Measurements from ENCODE around the gene PRSS53. TPM values are rescaled to one million over a fixed set of nuclear protein-coding genes. Genes with fewer than 3 reads are reported as not detected.
"Not testable (repeated sequence)": the region's sequence is repeated elsewhere in the genome, so short reads cannot be mapped to it uniquely, and the experiment has no call there.

The PRSS53 gene
- 1.2 TPM for total RNA-seq
- long read RNA-seq = 0 reads

GRCh38 chr16:31088459-31089183 lies at the start of gene PRSS53:
PRSS53 (minus strand) TSS chr16:31088943; CDS start chr16:31088809, 134 bp downstream.
- H3K36me3 ChIP-seq = peaks cover 53% of the 10 kb centered on the region
- TF ChIP-seq CTCF (IDR thresholded peaks at IDR 0.05; ENCODE audit: borderline replicate concordance) = no peak
- no peaks in the 10 kb centered on the region for H3K9me3 ChIP-seq (replicated peaks)
- H3K4me1 ChIP-seq = peaks cover 6% of the 10 kb centered on the region
- intact Hi-C loops (cut with micrococcal nuclease) = no loop called here
- no peak within 1 kb of the TSS for H3K4me3 ChIP-seq
- DNase-seq = no peak
- no peaks in the 10 kb centered on the region for H3K27me3 ChIP-seq (ENCODE audit: low read depth)
- H3K27ac ChIP-seq (replicated peaks) = no peak within 1 kb of the TSS

GRCh38 chr16:31136822-31137499 lies 48.2 kb upstream of the PRSS53 start:
- H3K4me3 ChIP-seq; intact Hi-C loops (cut with micrococcal nuclease); H3K27me3 ChIP-seq (ENCODE audit: low read depth); H3K9me3 ChIP-seq (replicated peaks); H3K27ac ChIP-seq (replicated peaks); DNase-seq: not testable (repeated sequence)
- H3K4me1 ChIP-seq = peaks cover 53% of the 10 kb centered on the region
- peaks cover 14% of the 10 kb centered on the region for H3K36me3 ChIP-seq

GRCh38 chr16:31136287-31136662 lies 47.5 kb upstream of the PRSS53 start:
- H3K36me3 ChIP-seq = peaks cover 21% of the 10 kb centered on the region
- no peaks in the 10 kb centered on the region for H3K27me3 ChIP-seq (ENCODE audit: low read depth)
- H3K4me1 ChIP-seq = peaks cover 46% of the 10 kb centered on the region
- H3K27ac ChIP-seq (replicated peaks) = no peak overlapping the region
- intact Hi-C loops (cut with micrococcal nuclease) = no loop called here
- no peak overlapping the region for H3K4me3 ChIP-seq
- H3K9me3 ChIP-seq (replicated peaks) = no peaks in the 10 kb centered on the region
- DNase-seq = no peak
- no peak for TF ChIP-seq CTCF (IDR thresholded peaks at IDR 0.05; ENCODE audit: borderline replicate concordance)

- peaks cover 41% of the 10 kb centered on the region for H3K4me1 ChIP-seq
- no peak for DNase-seq
- H3K9me3 ChIP-seq (replicated peaks) = no peaks in the 10 kb centered on the region
- H3K27me3 ChIP-seq (ENCODE audit: low read depth) = no peaks in the 10 kb centered on the region
- H3K36me3 ChIP-seq = peaks cover 27% of the 10 kb centered on the region
- TF ChIP-seq CTCF (IDR thresholded peaks at IDR 0.05; ENCODE audit: borderline replicate concordance) = no peak
- no peak within 1 kb of the TSS for H3K4me3 ChIP-seq
- H3K27ac ChIP-seq (replicated peaks) = no peak within 1 kb of the TSS
- intact Hi-C loops (cut with micrococcal nuclease) = no loop called here
Measured at GRCh38 chr16:31135535-31136286, 47.0 kb upstream of the PRSS53 start, which contains the start of gene PRSS8. PRSS8 (minus strand) TSS chr16:31135727; CDS start chr16:31135498, 229 bp downstream.

- DNase-seq = no peak
- Histone ChIP-seq H3K4me1 (peaks cover 35% of the 10 kb centered on the region), H3K9me3 (replicated peaks) (no peaks in the 10 kb centered on the region), H3K27ac (replicated peaks) (no peak overlapping the region), H3K4me3 (no peak overlapping the region), H3K36me3 (peaks cover 35% of the 10 kb centered on the region), H3K27me3 (ENCODE audit: low read depth) (no peaks in the 10 kb centered on the region)
- no peak for TF ChIP-seq CTCF (IDR thresholded peaks at IDR 0.05; ENCODE audit: borderline replicate concordance)
- intact Hi-C loops (cut with micrococcal nuclease) = no loop called here
Measured at GRCh38 chr16:31134625-31135534, 46.1 kb upstream of the PRSS53 start.
